Measurements from ENCODE around the gene PCAT6. TPM values are rescaled to one million over a fixed set of nuclear protein-coding genes. Genes with fewer than 3 reads are reported as not detected.

Gene PCAT6
- polyA plus RNA-seq, 6 donors from 2014 or later: 0.83 TPM; not detected in 5

DNA sequence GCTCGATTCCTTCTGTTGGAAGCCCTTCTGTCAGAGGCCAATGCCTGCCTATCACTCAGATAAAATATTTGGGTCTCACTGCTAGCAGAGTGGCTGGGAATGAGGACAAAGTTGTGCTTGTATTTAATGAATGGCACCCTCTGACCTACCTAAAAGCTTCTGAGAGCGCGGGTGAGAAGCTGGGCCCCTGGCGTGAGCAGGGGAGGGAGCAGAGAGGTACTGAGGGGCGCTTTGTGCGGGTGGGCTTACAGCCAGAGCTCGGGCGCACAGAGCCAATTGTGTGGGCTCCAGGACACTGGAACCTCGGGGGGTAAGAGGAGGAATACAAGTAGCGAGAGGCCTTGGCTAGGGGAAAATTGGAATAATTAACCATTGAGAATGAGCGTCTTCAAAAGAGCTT lies 32.3 kb downstream of the PCAT6 start:
- H3K4me3 Mint-ChIP-seq: peak overlapping the region in 1 of 8 donors; percentile 63
- H3K27me3 Mint-ChIP-seq: peaks cover 0 to 13% (median 2%) of the 10 kb centered on the region in 3 donors
- peak overlapping the region in 2 of 6 donors; percentile 15 to 73 for H3K27ac Mint-ChIP-seq
- ATAC-seq (ENCODE audit: low read depth in 2 of 2) (no peak), DNase-seq (no peak)
- no peaks in the 10 kb centered on the region for H3K36me3 Mint-ChIP-seq
- no peaks in the 10 kb centered on the region for H3K9me3 Mint-ChIP-seq
- peaks cover under 1 to 5% (median 3%) of the 10 kb centered on the region in 3 donors for H3K4me1 Mint-ChIP-seq

DNA sequence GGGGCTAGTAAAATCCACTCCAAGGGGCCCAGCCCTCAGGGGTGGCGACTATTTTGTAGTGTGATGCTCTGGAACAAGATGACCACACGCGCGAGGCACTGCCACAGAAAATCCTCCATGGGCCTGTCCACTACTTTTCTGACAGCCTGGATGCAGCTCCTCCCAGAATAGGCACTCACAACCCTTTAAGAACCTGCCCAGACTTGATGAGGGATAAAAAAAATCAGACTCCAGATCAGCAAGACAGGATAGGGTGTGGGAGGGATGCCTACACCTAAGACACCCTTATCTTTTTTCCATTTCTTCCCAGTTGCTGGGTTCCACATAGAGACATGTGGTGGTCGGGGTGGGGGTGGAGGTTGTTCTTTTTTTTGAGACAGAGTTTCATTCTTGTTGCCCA lies 33.5 kb downstream of the PCAT6 start:
- H3K36me3 Mint-ChIP-seq: no peaks in the 10 kb centered on the region
- H3K27me3 Mint-ChIP-seq: peaks cover 0 to 13% (median 0%) of the 10 kb centered on the region in 3 donors
- no peak for ATAC-seq (ENCODE audit: low read depth in 2 of 2)
- no peak overlapping the region for H3K4me3 Mint-ChIP-seq
- no peaks in the 10 kb centered on the region for H3K9me3 Mint-ChIP-seq
- H3K4me1 Mint-ChIP-seq: peaks cover 0 to 9% (median 6%) of the 10 kb centered on the region in 3 donors
- H3K27ac Mint-ChIP-seq: no peak overlapping the region
- DNase-seq: no peak

GRCh38 chr1:202844935-202845334 lies 34.2 kb downstream of the PCAT6 start:
- peaks cover 0 to 13% (median 0%) of the 10 kb centered on the region in 3 donors for H3K27me3 Mint-ChIP-seq
- H3K36me3 Mint-ChIP-seq: no peaks in the 10 kb centered on the region
- no peaks in the 10 kb centered on the region for H3K9me3 Mint-ChIP-seq
- no peak overlapping the region for H3K27ac Mint-ChIP-seq
- no peak overlapping the region for H3K4me3 Mint-ChIP-seq
- DNase-seq: no peak
- ATAC-seq (ENCODE audit: low read depth in 2 of 2): no peak
- H3K4me1 Mint-ChIP-seq: peaks cover 0 to 11% (median 9%) of the 10 kb centered on the region in 3 donors

DNA sequence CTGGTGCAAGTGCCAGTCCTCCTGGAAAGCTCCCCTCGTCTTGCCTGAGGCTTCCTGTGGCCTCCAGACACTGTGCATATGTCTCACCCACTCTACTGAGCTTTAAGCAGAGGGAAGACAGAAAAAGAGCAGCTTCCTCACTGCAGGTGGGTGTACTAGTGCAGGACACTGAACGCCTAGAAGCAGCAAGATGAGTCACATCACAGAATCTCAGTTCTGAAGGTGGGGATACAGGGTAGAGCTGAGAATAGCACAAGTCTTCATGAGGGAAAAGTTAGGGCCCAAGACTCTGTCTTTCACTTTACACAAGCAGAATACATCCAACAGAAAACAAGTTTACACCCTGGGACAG lies 37.4 kb downstream of the PCAT6 start:
- Mint-ChIP-seq H3K27me3 (peaks cover 0 to 5% (median 0%) of the 10 kb centered on the region in 3 donors), H3K36me3 (no peaks in the 10 kb centered on the region), H3K4me1 (peaks cover 6 to 14% (median 13%) of the 10 kb centered on the region in 3 donors), H3K4me3 (peak overlapping the region in 1 of 8 donors; percentile 42), H3K27ac (peak overlapping the region in 1 of 6 donors; percentile 50), H3K9me3 (no peaks in the 10 kb centered on the region)
- peak; percentile 30 to 55 for ATAC-seq (ENCODE audit: low read depth in 2 of 2)
- DNase-seq: no peak

DNA sequence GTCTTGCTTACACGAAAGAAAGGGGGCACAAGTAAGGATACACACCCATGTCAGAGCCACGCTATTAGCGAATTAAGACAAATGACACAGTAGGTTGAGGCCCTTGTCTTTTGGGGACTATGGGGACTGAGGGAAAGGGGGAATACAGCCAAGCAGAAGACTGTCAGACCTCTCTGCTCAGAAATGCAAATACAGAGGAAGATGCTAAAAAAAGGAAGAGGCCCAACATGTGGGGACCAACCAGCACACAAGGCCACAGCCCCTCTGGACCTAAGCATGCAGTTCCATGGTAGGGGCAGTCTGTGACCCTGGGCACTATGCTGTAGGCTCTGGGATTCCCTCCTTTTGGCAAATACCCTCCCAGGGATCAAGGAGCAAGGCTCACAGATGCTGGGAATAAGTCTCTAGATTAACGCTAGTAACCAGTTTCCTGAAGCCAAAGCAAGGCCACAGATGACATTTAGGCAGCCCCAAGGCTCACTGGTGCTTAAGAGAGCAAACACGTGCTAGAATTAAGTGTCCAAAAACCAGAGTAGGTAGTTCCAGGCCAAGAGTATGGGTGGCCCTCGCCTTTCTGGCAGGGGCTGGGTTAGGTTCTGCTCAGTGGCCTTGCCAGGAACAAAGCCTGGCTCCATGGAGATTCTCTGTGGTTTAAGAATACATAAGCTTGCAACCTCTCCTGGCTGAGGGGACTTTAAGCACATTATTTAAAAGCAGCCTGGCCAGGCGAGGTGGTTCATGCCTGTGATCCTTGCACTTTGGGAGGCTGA lies 40.0 kb downstream of the PCAT6 start:
- Mint-ChIP-seq H3K4me3 (peak overlapping the region in 1 of 8 donors; percentile 16), H3K36me3 (no peaks in the 10 kb centered on the region), H3K9me3 (no peaks in the 10 kb centered on the region), H3K27ac (peak overlapping the region in 3 of 6 donors; percentile 1 to 80 (median 74)), H3K4me1 (peaks cover 6 to 14% (median 13%) of the 10 kb centered on the region in 3 donors), H3K27me3 (peaks cover 0 to under 1% (median 0%) of the 10 kb centered on the region in 3 donors)
- ATAC-seq (ENCODE audit: low read depth in 2 of 2): no peak
- no peak for DNase-seq

DNA sequence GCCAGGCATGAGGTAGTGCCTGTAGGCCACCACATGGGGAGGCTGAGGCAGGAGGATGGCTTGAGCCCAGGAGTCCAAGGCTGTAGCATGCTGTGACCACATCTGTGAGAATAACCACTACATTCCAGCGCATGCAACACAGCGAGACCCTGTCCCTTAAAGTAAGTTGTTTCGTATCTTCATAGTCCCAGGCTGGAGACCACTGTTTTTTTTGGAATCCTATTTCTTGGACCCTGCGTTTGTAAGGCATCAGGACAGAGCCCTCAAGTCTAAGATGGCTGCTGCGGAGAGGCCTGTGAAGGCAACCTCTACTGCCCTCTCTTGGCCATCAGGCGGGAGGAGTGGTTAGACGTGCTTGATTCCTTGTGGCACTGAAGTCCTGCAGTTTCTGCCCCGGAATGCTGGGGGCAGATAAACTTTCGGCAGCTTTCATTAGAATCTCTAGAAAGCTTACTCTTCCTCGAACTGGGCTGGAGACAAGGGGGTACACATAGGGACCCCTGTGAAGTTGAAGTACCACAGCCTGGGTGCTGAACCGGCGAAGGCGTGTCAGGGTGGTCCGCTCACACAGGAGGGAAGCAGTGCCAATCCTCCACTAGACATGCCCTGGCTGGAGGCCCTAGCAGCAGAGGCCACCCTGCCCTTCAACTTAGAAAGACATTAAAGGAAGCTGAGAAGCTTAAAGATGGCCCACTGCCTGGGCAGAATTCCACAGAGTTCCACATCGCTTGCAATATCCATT lies 41.6 kb downstream of the PCAT6 start:
- peaks cover 6 to 14% (median 13%) of the 10 kb centered on the region in 3 donors for H3K4me1 Mint-ChIP-seq
- ATAC-seq (ENCODE audit: low read depth in 2 of 2): peak; percentile 32 to 50

DNA sequence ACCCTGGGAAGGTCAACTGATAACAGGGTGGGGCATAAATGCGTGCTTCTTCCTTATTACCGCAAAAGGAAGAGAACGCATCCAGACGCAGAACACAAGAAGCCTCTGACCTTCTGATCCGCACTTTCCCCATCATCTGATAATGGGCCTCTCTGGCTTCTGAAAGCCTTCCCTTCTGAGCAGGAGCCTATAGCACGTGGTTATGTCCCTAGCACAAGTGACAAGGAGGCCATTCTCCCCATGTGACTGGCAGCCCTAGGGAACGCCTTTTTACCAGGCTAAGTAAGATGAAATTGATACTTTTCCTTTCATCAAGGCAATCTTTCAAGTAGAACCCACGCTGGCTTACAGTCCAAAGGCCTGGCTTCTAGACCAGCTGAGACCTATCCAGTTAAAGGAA lies 44.0 kb downstream of the PCAT6 start:
- H3K27ac Mint-ChIP-seq: peak overlapping the region in 1 of 6 donors; percentile 61
- ATAC-seq (ENCODE audit: low read depth in 2 of 2) (no peak), DNase-seq (no peak)
- H3K36me3 Mint-ChIP-seq: no peaks in the 10 kb centered on the region
- no peaks in the 10 kb centered on the region for H3K9me3 Mint-ChIP-seq
- H3K27me3 Mint-ChIP-seq: peaks cover 0 to 7% (median 2%) of the 10 kb centered on the region in 3 donors
- no peak overlapping the region for H3K4me3 Mint-ChIP-seq
- H3K4me1 Mint-ChIP-seq: peaks cover 5 to 9% (median 6%) of the 10 kb centered on the region in 3 donors

More for the DNA sequence above, 41.6 kb downstream of the PCAT6 start:
- peak overlapping the region in 1 of 6 donors; percentile 33 for H3K27ac Mint-ChIP-seq
- DNase-seq: no peak
- H3K9me3 Mint-ChIP-seq: no peaks in the 10 kb centered on the region
- no peak overlapping the region for H3K4me3 Mint-ChIP-seq
- H3K36me3 Mint-ChIP-seq: no peaks in the 10 kb centered on the region
- H3K27me3 Mint-ChIP-seq: no peaks in the 10 kb centered on the region

GRCh38 chr1:202856014-202856413 lies 45.3 kb downstream of the PCAT6 start:
- no peak overlapping the region for H3K4me3 Mint-ChIP-seq
- no peak overlapping the region for H3K27ac Mint-ChIP-seq
- no peaks in the 10 kb centered on the region for H3K9me3 Mint-ChIP-seq
- no peaks in the 10 kb centered on the region for H3K36me3 Mint-ChIP-seq
- H3K27me3 Mint-ChIP-seq: peaks cover 0 to 14% (median 3%) of the 10 kb centered on the region in 3 donors
- DNase-seq: no peak
- no peak for ATAC-seq (ENCODE audit: low read depth in 2 of 2)
- H3K4me1 Mint-ChIP-seq: peaks cover 4 to 11% (median 4%) of the 10 kb centered on the region in 3 donors

- Mint-ChIP-seq H3K36me3 (no peaks in the 10 kb centered on the region), H3K9me3 (no peaks in the 10 kb centered on the region), H3K4me1 (peaks cover 16 to 18% (median 16%) of the 10 kb centered on the region in 3 donors), H3K27me3 (peaks cover 0 to 26% (median 9%) of the 10 kb centered on the region in 3 donors), H3K4me3 (peak overlapping the region in 1 of 8 donors; percentile 65), H3K27ac (no peak overlapping the region)
- no peak for DNase-seq
- ATAC-seq (ENCODE audit: low read depth in 2 of 2): no peak
These were observed 46.4 kb downstream of the PCAT6 start for GRCh38 chr1:202857136-202857610.

- Mint-ChIP-seq H3K27ac (no peak overlapping the region), H3K36me3 (no peaks in the 10 kb centered on the region), H3K27me3 (peaks cover 0 to 26% (median 12%) of the 10 kb centered on the region in 3 donors), H3K9me3 (no peaks in the 10 kb centered on the region), H3K4me1 (peaks cover 16 to 18% (median 16%) of the 10 kb centered on the region in 3 donors), H3K4me3 (no peak overlapping the region)
- ATAC-seq (ENCODE audit: low read depth in 2 of 2): no peak
- no peak for DNase-seq
These were observed 47.6 kb downstream of the PCAT6 start for GRCh38 chr1:202858331-202858730.

DNA sequence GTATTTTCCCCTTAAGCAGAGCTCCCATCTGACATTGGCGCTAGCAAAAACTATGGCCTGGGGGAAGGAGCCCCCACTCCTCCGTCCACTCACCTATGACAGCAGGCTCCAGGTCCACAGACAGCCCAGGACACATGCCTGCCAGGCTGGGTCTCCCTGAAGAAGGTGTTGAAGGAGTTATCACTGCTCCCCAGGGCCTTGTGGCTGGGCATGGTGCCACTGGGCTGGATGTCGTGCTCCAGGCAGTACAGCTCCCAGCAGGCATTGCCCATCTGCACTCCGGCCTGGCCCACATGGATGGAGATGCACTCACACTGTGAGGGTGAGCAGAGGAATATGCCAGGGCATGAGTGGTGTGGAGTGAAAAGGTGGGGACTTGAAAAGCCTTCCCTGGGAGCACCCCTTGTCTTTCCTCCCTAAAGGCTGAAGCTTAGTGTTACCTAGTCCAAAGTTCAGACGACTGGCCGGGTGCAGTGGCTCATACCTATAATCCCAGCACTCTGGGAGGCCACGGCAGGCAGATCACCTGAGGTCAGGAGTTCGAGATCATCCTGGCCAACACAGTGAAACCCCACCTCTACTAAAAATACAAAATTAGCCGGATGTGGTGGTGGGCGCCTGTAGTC lies 48.1 kb downstream of the PCAT6 start:
- DNase-seq: no peak
- Mint-ChIP-seq H3K27me3 (peaks cover 0 to 26% (median 17%) of the 10 kb centered on the region in 3 donors), H3K4me3 (no peak overlapping the region)

DNA sequence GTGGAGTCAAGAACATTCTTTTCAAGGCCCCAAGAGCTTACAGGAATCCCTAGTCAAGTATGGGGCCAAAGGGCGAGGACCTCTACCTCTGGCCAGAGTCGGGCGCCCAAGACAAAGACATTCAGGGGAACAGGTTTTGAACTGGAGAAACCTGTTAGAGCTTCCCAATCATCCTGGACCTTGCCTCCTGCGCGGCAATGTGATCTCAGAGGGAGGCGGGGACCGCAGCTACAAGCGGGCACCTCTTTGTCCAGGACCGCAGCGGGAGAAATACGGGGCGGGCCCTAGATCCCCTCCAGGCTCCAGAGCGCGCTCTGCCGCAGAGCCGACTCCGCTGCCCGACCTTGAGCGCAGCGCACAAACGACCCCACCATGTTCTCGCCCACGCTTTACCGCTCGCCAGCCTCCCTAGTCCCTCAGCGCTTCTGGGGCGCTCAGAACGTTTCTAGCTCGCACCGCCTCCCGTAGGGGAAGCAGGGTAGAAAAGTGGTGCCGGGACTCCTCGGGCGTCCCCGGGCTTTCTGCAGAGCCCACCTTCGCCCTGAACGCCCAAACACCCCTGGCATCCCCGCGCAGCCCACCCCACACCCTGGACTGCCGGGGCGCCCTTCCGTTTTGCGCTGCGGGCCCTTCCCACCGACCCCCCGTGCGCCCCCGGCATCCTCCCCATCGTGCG lies 50.1 kb downstream of the PCAT6 start:
- peaks cover 16 to 18% (median 16%) of the 10 kb centered on the region in 3 donors for H3K4me1 Mint-ChIP-seq
- DNase-seq: peak; percentile 23
- H3K9me3 Mint-ChIP-seq: no peaks in the 10 kb centered on the region
- peak; percentile 71 to 73 for ATAC-seq (ENCODE audit: low read depth in 2 of 2)
- no peaks in the 10 kb centered on the region for H3K36me3 Mint-ChIP-seq
- H3K27ac Mint-ChIP-seq: peak overlapping the region in 1 of 6 donors; percentile 38
- peak overlapping the region; percentile 85 to 94 (median 92) for H3K4me3 Mint-ChIP-seq
- H3K27me3 Mint-ChIP-seq: peaks cover 13 to 44% (median 26%) of the 10 kb centered on the region in 3 donors

More for the DNA sequence above, 48.1 kb downstream of the PCAT6 start:
- H3K4me1 Mint-ChIP-seq: peaks cover 16 to 18% (median 16%) of the 10 kb centered on the region in 3 donors
- no peak for ATAC-seq (ENCODE audit: low read depth in 2 of 2)
- peak overlapping the region in 1 of 6 donors; percentile 10 for H3K27ac Mint-ChIP-seq
- no peaks in the 10 kb centered on the region for H3K9me3 Mint-ChIP-seq
- no peaks in the 10 kb centered on the region for H3K36me3 Mint-ChIP-seq
